AG04450 (cell line): ENCODE data around the gene TXNIP. TPM values are rescaled to one million over a fixed set of nuclear protein-coding genes. Genes with fewer than 3 reads are reported as not detected.

Experiments used
- CTCF ChIA-PET: fragments of 300-600, 350-600 bp; formaldehyde crosslinking; extraction: SDS; loops from one replicate; lab custom pipeline; 2022; ENCODE audit warnings: antibody characterized with exemption, inconsistent platforms; lab: Charles Lee
- POLR2A ChIA-PET: fragments of 350-600 bp; formaldehyde crosslinking; extraction: SDS; loops from one replicate; lab custom pipeline; 2021; ENCODE audit warnings: antibody characterized with exemption, inconsistent platforms; lab: Yijun Ruan, JAX
- DNase-seq: peaks from one replicate; pipeline ENCODE4 v3.0.0-alpha.2; 2011; ENCODE audit warnings: low read depth, low spot score
- H3K27ac ChIP-seq: one replicate; pipeline ENCODE4 v1.5.1; 2012; ENCODE audit warnings: low read depth, low read length, control low read depth
- H3K27me3 ChIP-seq: one replicate; pipeline ENCODE4 v1.6.0; 2012; ENCODE audit warnings: low read length; ENCODE audit not compliant: control insufficient read depth, insufficient read depth
- H3K4me3 ChIP-seq: 2 replicates; pipeline ENCODE4 v1.5.1; 2011; ENCODE audit warnings: mild to moderate bottlenecking, low read depth, low read length, control low read depth
- H3K9me3 ChIP-seq: 2 replicates; pipeline ENCODE4 v1.5.1; 2012; ENCODE audit warnings: low read length; ENCODE audit not compliant: control insufficient read depth, insufficient read depth
- CTCF ChIP-seq: IDR thresholded peaks from 2 replicates; pipeline ENCODE4 v1.5.1; 2011; ENCODE audit warnings: low read depth, low read length, control low read depth, inconsistent platforms
- polyA plus RNA-seq: library from polyadenylated mRNA; depleted of rRNA; stranded (reverse); fragments of >200 nt; gene quantifications from 2 replicates; pipeline ENCODE4 v1.2.3, GENCODE V29; 2011

The TXNIP gene
- polyA plus RNA-seq, 1 experiment, result 229 TPM

DNA sequence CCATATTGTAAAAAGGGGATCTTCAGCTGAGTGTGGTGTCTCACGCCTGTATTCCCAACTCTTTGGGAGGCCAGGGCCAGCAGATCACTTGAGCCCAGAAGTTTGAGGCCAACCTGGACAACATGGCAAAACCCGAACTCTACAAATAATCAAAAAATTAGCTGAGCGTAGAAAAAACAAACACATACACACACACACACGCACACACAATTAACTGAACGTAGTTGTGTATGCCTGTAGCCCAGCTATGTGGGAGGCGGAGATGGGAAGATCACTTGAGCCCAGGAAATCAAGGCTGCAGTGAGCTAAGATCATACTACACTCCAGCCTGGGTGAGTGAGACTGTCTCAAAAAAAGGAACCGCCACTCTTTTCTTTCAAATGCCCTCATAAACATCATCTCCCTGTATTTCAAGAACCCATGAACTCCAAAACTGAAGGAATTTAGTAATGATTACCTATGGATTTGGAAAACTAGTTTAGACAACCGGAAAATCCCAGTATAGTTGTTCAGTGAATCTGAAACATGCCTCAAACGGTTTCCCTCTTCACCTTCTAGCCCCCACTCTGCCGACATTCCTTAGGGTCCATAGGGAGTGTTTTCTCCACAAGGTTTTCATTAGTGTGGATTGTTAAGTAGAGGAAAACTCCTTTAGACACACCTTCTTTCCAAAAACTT lies 4.5 kb downstream of the TXNIP start:
- CTCF ChIA-PET, result interaction anchor here (1.2 to 4.4 kb wide), 4 partner anchors 12 to 16 kb away, joined by 3 to 23 read pairs (median 10); no protein-coding TSS in a partner anchor
- Histone ChIP-seq H3K27me3 (no peaks in the 10 kb centered on the region), H3K9me3 (no peaks in the 10 kb centered on the region), H3K4me3 (no peak overlapping the region), H3K27ac (no peak overlapping the region)
- POLR2A ChIA-PET, result no interaction called here
- no peak for TF ChIP-seq CTCF
- DNase-seq, result no peak

DNA sequence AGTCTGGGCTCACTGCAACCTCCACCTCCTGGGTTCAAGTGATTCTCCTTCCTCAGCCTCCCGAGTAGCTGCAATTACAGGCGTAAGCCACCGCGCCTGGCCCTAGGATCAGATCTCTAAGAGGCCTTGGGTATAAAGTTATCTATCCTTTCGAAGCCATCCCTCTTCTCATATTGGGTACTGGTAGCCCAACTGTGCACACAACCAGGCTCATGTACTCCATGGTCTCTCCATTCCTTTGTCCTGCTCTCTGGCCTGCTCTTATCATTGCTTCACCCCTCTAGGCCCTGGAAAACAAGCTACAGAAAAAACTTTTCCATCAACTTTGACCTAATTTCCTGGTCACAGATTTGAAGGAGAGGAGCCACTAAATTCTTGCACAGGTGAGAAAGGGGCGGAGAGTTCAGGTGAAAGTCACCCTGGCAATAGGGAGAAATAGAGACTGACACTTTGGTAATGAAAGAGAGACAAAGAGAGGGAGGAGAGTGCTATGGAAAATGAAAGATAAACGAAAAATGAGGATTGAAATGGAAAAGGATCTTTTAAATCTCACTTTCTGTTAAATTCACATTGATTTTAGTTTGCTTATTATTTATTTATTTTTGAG lies 6.0 kb downstream of the TXNIP start:
- no peaks in the 10 kb centered on the region for H3K9me3 ChIP-seq
- DNase-seq, result no peak
- no peak for TF ChIP-seq CTCF
- H3K27me3 ChIP-seq, result no peaks in the 10 kb centered on the region
- no peak overlapping the region for H3K4me3 ChIP-seq
- ChIA-PET POLR2A (no interaction called here), CTCF (interaction anchor here (1.9 to 4.4 kb wide), 2 partner anchors 10 to 13 kb away, joined by 4 to 23 read pairs; no protein-coding TSS in a partner anchor)
- no peak overlapping the region for H3K27ac ChIP-seq

- CTCF ChIA-PET, result interaction anchor here (0.8 to 1.9 kb wide), 3 partner anchors 9 to 43 kb away, joined by 3 to 4 read pairs (median 3); no protein-coding TSS in a partner anchor
- Histone ChIP-seq H3K9me3 (no peaks in the 10 kb centered on the region), H3K27me3 (no peaks in the 10 kb centered on the region), H3K27ac (no peak overlapping the region), H3K4me3 (no peak overlapping the region)
- no peak for DNase-seq
- POLR2A ChIA-PET, result no interaction called here
- TF ChIP-seq CTCF, result no peak
Observed at GRCh38 chr1:145988773-145989172, 7.6 kb downstream of the TXNIP start.

GRCh38 chr1:145987926-145988325 lies 8.5 kb downstream of the TXNIP start:
- ChIA-PET CTCF (interaction anchor here (2.3 kb wide), 1 partner anchor 11 kb away, joined by 7 read pairs; no protein-coding TSS in a partner anchor), POLR2A (no interaction called here)
- Histone ChIP-seq H3K27ac (no peak overlapping the region), H3K4me3 (no peak overlapping the region), H3K27me3 (no peaks in the 10 kb centered on the region), H3K9me3 (no peaks in the 10 kb centered on the region)
- DNase-seq, result no peak
- TF ChIP-seq CTCF, result no peak

DNA sequence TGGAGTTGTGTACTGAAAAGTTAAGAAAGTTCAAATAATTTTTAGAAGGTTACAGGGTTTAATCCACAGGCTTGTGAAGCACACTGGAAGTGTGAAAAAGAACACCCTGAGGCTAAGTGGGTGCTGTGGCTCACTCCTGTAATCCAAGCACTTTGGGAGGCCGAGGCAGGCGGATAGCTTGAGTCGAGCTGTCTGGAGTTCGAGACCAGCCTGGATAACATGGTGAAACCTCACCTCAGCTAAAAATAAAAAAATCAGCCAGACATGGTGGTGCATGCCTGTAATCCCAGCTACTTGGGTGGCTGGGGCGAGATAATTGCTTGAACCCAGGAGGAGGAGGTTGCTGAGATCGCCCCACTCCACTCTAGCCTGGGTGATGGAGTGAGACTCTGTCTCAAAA lies 9.8 kb downstream of the TXNIP start:
- no peak for DNase-seq
- H3K4me3 ChIP-seq, result no peak overlapping the region
- H3K27ac ChIP-seq, result no peak overlapping the region
- TF ChIP-seq CTCF, result no peak
- H3K9me3 ChIP-seq, result no peaks in the 10 kb centered on the region
- ChIA-PET POLR2A (interaction anchor here (0.7 kb wide), 1 partner anchor 152 kb away, joined by 12 read pairs; no protein-coding TSS in a partner anchor), CTCF (interaction anchor here (0.6 to 2.3 kb wide), 3 partner anchors 9 to 46 kb away, joined by 3 to 7 read pairs (median 6); no protein-coding TSS in a partner anchor)
- no peaks in the 10 kb centered on the region for H3K27me3 ChIP-seq
